Fibroblast of skin of left quadriceps (primary cell): Measurements from ENCODE around the gene TBX20.
A peak's percentile ranks its signal among the peaks of the same experiment; 100 is the strongest.
"Not testable (repeated sequence)": the region's sequence is repeated elsewhere in the genome, so short reads cannot be mapped to it uniquely, and the experiment has no call there.

ENCODE experiments used
- DNase-seq, 2 experiments: peaks; one replicate each; pipeline ENCODE4 v3.0.0-alpha.2; 2013; ENCODE audit warnings: low read depth in 2 of 2

TBX20 gene

DNA sequence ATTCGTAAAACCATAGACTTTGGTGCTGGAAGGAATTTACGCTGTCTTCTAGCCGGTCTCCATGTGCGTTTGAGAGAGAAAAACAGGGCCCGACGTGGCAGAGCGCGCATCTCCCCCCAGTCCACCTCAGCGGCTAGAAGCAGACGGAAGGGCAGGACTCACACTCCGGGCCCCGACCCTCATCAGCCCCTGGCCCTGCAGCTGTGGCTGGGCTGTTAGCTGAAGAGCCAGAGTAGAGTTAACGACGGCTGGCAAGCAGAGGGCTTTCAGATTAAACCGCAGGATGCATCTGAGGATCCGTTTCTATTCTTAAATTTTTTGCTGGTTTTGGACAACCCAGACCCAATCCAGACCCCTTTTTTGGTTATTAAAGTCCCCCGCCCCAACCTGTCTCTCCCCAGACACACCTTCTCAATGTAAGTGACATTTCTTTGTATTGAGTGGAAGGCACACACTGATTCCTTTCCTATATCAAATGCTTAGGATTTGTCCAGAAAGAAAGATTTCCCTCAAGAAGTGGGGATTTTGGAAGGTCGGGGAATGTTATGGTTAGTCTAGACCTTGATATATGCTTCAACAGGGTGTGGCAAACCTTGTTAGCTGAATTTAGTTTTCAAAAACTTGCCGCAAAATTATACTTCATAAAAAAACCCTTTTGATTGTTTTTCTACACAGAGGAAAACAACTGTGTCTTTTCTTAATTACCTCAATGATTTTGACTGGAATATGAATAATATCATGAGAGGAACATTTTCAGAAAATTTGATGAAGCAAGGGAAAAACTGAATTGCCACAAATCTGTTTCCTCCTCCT is 1.7 kb upstream of the TBX20 start:
- no peak for DNase-seq

DNA sequence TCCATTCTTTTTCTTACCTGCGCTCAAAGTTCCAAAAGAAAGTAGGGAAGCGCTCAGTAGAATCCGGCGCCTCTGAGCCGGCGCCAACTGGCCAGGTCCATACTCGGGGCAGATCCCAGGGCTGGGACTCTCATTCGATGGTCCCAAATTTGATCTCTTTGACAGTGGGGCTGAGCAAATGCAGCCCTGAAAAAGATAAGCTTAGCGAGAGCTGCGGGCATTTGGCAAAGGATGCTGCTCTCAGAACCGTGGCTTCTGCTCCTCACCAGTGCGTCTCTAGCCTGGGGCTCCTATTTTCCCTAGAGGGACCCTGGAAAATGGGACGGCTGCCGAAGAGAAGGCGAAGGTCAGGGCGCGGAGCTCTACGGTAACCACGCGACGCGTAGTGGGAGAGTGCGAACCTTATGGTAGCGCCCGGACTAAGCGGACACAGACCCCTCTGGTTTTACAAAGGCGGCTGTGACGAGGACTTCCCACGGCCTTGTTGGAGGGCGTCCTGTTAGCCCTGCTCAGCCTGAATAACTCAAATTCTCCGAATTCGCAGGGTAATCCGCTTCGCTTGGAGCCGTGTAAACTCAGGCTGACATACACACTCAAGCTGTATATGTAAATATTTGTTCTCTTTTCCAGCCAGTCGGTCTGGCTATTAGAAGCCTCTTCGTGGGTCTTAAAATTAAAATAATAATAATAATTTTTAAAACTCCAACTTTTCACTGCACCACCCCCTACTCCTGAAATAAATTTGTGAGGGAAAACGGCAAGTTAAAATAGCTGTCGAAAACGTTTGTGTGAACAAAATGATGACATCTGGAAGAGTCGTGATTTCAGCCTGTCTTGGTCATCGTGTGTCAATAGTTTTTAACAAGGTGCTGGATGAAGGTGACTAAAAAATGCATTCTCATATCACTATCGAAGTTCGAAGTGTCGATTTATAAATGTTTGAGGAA is 869 bp upstream of the TBX20 start:
- DNase-seq, result no peak

DNA sequence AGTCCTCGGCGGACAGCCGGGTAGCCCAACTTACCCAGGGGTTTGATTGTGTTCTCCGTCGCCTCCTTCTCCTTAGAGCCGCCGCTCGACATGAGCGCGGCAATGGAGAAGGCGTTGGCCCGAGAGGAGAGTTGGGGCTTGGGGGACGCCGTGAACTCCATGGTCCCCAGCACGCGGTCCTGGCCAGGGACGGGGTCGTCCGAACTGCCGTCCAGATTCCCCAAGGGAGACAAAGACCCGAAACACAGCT is 515 bp downstream of the TBX20 start:
- DNase-seq, result no peak

DNA sequence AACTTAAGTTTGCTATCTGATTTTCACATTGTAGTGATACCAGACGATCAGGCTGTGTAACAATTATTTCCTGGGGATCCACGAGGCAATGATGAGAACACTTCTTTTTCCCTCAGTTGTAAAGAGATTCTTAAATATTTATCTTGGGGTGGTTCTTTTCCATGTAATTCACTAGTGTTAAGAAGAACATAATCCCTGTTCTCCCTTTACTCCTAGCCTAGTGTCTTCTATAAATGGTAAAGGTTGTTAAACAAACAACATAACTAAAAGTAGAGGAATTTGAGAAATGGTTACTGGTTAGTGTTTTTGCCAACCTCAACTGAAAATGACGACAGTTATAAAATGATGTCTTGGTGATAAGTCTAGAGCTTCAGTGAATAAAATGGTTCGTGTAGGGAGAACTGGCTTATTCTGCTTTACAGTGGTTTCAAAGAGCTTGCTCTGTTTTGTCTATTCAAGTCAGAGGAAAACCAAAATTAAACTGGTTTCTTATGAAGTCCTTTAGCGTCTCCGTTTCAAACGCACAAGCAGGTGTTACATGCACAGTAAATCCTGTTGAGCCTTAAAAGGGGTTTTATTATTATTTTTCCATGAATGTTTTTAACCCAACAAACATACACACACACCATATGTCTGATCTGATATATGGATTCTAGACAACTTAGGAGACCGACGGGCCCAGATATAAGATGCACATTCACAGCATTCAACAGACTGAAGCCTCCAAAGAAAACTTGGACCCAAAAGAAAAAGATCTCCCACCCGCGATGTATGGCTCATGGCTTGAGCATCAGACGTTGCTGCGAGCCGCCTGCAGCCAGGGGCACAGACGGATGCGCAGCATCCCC is 1.1 kb downstream of the TBX20 start:
- DNase-seq, result no peak

DNA sequence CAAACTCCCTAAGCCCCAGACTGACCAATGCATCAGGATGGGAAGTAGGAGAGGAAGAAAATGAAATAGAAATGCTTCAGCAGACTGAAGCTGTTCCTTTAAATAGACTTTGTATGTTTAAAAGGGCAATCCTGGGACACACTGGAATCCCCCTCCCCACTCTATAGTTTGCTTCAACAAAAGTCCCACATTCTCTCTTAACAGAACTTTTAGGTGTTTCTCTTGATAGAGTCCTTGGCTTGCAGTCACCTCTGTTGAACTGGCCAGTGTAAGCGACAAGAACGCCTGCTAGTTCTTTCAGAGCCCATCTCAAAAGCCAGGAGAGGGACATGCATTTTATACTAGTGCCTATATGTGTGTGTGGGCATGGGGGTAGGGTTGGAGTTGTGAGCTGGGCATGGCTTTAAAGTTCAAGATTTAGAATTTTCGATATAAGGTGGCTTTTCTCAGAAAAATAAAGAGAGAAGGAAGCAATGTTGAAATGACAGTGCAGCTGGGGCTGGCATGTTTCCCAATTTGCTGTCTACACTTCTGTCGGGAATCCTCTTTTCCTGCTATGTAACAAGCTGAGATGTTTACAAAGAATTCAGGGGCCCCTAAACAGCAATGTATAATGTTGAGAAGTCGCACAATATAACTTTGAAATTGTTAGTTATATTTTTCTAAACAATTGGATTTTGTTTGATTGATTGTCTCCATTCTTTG is 2.1 kb downstream of the TBX20 start:
- DNase-seq, result no peak

DNA sequence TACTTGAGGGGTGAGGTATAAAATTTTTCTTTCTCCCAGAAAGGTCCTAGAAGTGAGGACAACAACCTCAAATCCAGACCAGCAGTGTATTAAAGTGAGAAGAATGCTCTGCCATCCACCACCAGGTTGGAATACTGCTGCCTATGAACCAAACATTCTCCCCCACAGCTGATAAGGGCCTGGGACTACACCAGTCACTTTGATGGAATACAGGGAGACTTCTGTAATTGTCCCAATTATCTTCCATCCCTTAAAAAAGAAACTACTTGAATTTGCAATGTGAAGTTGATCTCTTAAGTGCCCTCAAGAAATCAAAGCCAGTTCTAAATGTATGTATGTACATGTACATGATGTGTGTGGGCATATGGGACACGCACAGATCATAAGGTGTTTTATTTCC is 3.0 kb downstream of the TBX20 start:
- no peak for DNase-seq

DNA sequence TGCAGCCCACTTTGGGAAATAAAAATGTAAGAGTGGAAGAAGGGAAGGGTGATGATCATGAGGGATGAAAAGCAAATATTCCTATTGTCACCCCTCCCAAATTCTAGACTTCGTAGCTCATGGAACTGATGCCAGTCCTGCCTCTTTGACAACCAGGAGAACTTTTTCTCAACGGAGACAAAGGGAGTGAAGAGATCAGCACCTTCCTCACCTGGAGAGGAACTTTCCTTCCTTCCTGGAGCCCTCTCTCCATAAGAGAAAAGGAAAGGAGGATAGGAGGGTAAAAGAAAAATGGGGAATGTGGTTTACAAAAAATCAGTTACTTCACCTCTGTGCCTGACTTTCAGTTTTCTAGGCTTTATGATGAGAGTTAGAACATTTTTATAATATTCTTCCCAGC is 3.4 kb downstream of the TBX20 start:
- no peak for DNase-seq

DNA sequence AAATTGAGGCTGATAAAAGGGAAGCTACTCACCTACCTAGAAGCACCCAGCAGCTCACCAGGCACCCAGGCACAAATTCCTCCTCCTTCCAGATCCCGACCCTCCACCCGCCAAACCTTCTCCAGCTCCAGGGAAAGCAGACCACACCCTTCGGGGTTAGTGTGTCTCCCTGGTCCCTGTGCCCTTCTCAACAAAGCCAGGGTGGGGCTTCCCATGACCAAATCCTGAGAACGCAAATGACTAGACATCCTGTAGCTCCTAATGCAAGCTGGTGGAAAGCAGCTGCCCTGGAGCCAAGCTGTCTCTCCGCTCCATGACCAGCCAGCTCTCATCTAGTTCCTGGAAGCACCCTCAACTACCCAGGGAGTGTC is 4.4 kb downstream of the TBX20 start:
- DNase-seq, result no peak

DNA sequence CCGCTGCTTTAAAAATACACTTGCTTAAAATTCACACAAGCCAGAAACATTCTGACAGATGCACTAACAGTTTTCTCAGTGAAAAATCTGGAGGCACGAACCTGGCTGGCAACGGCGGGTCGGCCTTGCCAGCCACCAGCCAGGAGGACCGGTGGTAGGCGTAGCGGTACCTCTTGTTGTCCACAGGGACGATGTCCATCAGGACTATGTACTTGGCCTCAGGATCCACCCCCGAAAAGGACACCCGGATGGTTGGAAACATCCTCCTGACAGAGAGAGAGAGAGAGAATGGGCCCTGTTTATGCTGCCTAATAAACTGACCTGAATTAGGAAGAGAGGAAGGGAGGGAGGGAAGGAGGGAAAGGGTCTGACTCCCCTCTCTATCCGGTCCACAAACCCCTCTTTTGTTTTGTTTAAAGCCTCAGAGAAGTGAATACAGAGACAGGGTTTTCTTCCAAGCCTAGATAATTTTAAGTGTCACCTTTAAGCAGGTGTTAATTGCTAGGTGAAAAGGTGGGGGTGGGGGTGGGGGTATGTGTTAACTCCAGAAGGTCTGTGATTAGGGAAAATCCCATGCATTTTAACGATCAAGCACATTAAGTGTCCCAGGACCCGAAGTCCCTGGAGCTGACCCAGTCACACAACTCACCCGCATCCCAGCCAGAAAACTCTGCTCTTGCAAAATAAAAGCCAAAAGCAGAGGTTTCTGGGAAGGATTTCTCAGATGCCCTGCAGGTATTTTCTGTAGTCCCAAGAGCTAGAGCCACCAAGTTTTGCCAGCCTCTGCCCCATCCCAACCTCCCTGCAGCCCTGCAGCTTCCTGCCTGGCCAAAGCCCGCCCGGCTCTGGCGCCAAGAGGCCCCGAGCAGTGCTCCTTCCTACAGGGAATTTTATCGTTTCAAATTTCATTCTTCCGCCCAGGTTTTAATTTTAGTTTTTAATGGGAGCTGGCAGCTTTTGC is 5.0 kb downstream of the TBX20 start:
- no peak for DNase-seq

DNA sequence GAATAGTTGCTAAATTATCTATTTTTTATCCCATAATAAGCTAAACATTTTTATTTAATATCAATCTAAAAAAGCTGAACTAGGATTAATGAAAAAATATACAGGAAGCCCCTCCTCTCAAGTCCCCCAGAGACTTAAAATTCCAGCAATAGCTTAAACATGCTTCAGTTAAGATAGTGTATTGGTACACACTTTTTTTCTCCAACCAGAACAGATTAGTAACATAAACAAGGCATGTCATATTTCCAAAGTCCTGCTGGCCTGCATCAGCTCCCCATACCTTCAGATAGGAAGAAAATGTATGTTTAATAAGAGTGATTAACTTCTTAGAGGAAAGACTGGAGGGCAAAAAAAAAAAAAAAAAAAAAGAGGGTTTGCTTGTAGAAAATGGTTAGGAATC is 7.1 kb downstream of the TBX20 start:
- no peak for DNase-seq

DNA sequence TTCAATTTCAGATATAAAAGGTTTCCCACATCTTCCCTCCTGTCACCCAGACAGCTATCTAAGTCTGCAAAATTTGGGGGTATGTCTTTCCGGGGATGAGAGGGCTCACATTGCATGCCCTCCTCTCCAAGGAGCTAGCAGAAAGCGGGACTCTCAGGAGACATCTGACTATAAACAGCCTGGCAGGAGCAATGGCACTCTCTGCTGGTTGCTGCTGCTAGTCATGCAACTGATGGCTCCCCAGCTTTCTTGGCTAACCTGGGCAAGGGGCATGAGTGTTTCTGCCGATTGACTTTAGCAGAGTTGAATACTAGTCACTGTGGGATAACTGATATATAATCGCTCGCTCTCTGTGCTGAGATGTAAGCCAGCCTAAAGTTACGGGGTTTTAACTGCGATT is 12.0 kb downstream of the TBX20 start:
- DNase-seq, result no peak

DNA sequence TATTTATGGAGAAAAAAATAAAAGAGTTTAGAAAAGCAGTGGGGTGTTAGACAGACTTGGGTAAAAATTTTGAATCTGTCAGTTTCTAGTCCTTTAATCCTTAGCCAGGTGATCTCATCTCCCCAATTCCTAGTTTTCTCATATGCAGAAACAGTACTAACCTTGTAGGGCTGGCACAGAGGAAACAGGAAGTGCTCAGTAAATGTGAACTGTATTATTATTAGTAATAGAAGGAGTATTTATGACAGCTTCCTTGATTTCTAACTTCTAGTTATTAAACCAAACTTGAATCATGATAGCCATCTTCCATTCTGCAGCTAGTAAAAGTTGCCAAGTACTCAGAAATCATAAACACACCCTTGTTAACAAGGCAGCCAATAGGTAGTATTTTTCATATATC is 12.5 kb downstream of the TBX20 start:
- no peak for DNase-seq

DNA sequence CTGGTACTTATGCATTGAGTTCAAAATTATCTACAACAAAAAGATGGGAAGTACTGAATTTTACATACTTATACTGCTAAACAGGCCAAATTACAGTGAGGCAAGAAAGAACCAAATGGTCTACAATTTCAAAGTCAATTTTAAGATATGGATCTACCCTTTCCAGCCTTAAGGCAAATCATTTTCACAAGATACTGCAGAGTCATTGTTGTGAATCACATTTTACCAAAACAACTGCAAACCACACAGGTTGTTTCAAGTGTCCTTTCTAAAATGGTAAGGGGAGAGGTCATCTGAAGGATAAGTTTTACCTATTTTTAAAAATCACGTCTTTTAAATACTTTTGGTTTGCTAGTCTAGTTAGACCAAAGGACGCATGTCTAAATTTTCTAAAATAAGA is 12.9 kb downstream of the TBX20 start:
- not testable (repeated sequence) for DNase-seq

DNA sequence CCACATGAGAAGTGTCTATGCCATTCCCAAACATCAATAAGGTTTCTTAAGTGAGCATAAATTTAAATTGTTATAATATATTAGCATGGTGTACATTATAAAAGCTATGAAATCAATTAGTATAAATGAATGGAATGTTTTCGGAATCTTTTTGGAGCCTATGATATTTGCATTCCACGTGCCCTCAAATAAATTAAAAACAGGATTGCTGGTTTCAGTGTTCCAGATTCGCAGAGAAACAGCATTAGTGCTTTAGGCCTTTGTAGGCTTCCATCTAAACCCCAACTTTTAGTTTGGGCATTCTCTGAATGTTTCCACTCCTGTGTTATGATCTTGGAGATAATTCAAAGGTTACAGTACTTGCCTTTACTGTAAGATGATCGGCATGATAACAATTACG is 15.4 kb downstream of the TBX20 start:
- DNase-seq, result peak in 1 of 2 experiments; percentile 26

DNA sequence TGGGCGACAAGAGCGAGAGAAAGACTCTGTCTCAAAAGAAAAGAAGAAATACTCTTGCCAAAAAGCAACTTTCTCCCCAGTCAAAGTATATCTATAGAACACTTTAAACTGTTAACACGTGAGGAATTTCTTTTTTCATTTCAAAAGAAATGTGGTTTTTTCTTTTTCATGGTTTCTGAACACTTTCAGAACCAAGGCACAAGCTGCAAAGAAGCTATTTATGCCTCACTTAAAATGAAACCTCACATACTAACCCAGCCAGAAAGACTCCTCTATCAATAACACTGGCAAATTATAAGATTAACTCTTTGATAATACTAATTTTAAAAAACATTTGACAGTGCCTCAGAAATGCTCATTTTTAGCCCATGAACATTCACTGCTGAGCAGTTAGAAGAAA is 20.9 kb downstream of the TBX20 start:
- DNase-seq, result no peak

DNA sequence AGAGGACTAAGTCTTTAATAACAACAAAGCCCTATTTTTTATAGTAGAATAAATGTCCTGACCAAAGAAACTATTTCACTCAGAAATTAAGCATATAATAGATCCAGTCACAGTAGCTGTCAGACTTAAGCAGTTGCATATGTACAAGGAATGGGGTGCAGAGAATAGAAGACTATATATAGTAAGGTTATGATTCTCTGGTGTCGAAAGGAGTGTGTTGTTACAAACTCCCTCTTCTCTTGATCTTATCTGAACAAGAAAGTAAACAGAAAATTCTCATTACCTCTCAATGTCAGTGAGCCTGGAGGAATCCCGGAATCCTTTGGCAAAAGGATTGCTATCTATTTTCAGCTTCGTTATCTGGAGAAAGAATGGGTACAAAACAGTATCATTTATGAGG is 22.7 kb downstream of the TBX20 start:
- not testable (repeated sequence) for DNase-seq

DNA sequence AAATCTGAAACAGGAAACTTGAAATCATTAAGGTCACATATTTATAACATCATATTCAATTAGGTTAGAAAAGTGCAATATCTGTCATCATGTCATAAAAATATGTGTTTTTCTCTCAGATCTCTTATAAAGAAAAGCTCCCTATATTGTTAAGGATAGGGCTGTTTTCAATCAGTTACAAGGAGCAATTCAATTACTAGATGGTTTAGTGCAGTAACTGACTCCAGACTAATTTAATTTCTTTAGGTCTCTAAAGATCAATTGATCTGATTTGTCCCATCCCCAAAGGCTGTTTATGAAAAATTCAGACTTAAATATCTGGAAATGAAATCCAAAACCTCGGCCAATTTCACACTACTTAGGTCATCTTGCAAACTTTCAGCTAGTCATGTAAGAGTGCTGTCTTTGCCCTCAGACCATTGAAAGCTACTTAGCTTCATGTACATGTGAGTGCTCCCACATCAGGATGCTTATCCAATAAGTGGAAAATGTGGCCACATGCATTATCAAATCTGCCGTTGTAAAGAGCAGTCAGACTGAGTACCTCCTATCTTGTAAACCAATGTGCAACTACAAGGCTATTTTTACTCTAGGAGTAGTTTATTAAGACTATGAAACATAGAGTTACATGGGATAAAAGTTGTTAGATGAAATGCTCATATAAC is 24.7 kb downstream of the TBX20 start:
- DNase-seq, result not testable (repeated sequence)

DNA sequence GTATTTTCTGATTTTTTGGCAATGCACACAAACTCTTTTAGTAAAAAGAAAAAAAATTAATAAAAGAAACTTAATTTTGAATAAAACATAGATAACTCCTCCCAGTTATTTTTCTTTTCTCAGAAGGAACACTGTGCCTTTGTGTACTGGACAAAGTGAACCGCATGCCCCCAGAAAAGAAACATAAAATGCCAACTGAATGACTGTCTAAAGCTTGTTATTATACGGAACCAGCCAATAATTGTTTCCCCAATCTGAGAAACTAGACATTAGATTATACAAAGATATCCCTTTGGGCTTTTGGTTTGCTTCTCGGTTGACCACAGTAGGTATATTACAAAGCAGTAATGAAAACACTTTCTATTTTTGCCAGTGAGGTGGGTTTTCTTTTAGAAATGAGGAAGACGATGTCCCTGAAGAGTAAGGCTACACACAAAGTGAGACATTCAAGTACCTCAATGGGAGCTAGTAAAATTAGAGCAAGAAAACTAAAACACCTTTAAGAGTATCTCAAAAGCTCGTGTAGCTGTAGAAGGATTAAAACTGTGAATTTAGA is 25.3 kb downstream of the TBX20 start:
- not testable (repeated sequence) for DNase-seq

DNA sequence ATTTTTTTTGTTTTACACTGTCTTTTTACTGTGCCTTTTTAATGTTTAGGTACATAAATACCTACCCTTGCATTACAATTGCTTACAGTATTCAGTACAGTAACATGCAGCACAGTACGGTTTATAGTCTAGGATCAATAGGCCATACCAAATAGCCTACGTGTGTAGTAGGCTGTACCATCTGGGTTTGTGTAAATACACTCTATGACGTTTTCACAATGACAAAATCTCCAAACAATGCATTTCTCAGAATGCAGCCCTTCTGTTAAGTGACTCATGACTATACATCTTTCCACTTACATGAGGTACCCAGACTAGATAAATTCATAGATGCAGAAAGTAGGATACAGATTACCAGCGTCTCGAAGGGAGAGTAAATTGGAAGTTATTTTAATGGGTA is 26.5 kb downstream of the TBX20 start:
- DNase-seq, result peak; percentile 3 to 8

DNA sequence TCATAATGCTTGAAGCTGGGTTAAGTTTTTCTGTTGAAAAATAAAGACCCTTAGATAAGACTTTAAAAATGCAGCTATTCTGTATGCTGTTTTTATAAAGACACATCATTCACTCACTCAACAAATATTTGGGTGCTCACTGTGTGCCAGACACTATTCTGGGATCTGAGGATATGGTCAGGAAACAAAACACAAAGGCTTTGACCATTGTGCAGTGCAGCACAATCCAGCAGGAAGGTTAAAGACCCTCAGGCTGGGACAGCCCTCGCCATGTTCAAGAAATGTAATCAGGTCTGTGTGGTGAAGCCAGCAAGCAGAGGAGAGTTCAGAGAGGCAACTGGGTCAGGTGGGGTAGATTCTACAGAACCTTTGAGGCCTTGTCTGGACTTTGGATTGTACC is 31.5 kb downstream of the TBX20 start:
- DNase-seq, result not testable (repeated sequence)
